HFF-Myc (cell line): ENCODE data around the gene ARMH3.

Experiments used
- DNase-seq: peaks from one replicate; pipeline ENCODE4 v3.0.0-alpha.2; 2011; ENCODE audit warnings: low read depth; ENCODE audit errors: extremely low read depth
- H3K4me3 ChIP-seq: replicated peaks from 2 replicates; pipeline ENCODE4 v1.5.1; 2011; ENCODE audit warnings: low read depth, mild to moderate bottlenecking, control low read depth, low read length
- CTCF ChIP-seq: IDR thresholded peaks from 2 replicates; pipeline ENCODE4 v1.5.1; 2012; ENCODE audit warnings: mild to moderate bottlenecking, low read depth, low read length, control low read depth; ENCODE audit errors: missing control alignments

The ARMH3 gene

GRCh38 chr10:102024799-102025198, 31.2 kb downstream of the ARMH3 start:
- no peak for DNase-seq
- TF ChIP-seq CTCF, result no peak
- no peak overlapping the region for H3K4me3 ChIP-seq

GRCh38 chr10:102020938-102021337, 35.0 kb downstream of the ARMH3 start:
- TF ChIP-seq CTCF, result no peak
- no peak for DNase-seq
- H3K4me3 ChIP-seq, result no peak overlapping the region

- no peak for DNase-seq
- no peak for TF ChIP-seq CTCF
- H3K4me3 ChIP-seq, result no peak overlapping the region
These were observed 38.7 kb downstream of the ARMH3 start for GRCh38 chr10:102017295-102017694.

- no peak for DNase-seq
- no peak for TF ChIP-seq CTCF
- H3K4me3 ChIP-seq, result no peak overlapping the region
These were observed 39.6 kb downstream of the ARMH3 start for GRCh38 chr10:102016416-102016815.

GRCh38 chr10:102010961-102011360, 45.0 kb downstream of the ARMH3 start:
- TF ChIP-seq CTCF, result no peak
- H3K4me3 ChIP-seq, result no peak overlapping the region
- DNase-seq, result no peak

- peak; percentile 81 for DNase-seq
- no peak overlapping the region for H3K4me3 ChIP-seq
These were observed 46.1 kb downstream of the ARMH3 start for GRCh38 chr10:102009801-102010425.

More at GRCh38 chr10:102009801-102010425, 46.1 kb downstream of the ARMH3 start:
- peak; percentile 97 for TF ChIP-seq CTCF
